AG10803 (cell line): ENCODE data around the gene EIF4G3.

Source experiments
- DNase-seq: peaks from one replicate; pipeline ENCODE4 v3.0.0; 2010; ENCODE audit warnings: low read depth
- H3K4me3 ChIP-seq: 2 replicates; pipeline ENCODE4 v1.5.1; 2011; ENCODE audit warnings: mild to moderate bottlenecking, low read length, control low read depth
- TF ChIP-seq, protein P1 (sequence below): conservative IDR thresholded peaks from 2 replicates; pipeline ENCODE4 v1.5.1; 2011; ENCODE audit warnings: mild to moderate bottlenecking, low read length, control low read depth, inconsistent platforms

The EIF4G3 gene

GRCh38 chr1:21090463-21090862, 86.2 kb downstream of the EIF4G3 start:
- TF ChIP-seq, protein P1, sequence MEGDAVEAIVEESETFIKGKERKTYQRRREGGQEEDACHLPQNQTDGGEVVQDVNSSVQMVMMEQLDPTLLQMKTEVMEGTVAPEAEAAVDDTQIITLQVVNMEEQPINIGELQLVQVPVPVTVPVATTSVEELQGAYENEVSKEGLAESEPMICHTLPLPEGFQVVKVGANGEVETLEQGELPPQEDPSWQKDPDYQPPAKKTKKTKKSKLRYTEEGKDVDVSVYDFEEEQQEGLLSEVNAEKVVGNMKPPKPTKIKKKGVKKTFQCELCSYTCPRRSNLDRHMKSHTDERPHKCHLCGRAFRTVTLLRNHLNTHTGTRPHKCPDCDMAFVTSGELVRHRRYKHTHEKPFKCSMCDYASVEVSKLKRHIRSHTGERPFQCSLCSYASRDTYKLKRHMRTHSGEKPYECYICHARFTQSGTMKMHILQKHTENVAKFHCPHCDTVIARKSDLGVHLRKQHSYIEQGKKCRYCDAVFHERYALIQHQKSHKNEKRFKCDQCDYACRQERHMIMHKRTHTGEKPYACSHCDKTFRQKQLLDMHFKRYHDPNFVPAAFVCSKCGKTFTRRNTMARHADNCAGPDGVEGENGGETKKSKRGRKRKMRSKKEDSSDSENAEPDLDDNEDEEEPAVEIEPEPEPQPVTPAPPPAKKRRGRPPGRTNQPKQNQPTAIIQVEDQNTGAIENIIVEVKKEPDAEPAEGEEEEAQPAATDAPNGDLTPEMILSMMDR: no peak
- DNase-seq: no peak
- no peak overlapping the region for H3K4me3 ChIP-seq

GRCh38 chr1:21089731-21090130, 87.0 kb downstream of the EIF4G3 start:
- no peak for DNase-seq
- TF ChIP-seq, protein P1: no peak

GRCh38 chr1:21089299-21089698, 87.4 kb downstream of the EIF4G3 start:
- TF ChIP-seq, protein P1: no peak
- DNase-seq: no peak
- no peak overlapping the region for H3K4me3 ChIP-seq

More at GRCh38 chr1:21089731-21090130, 87.0 kb downstream of the EIF4G3 start:
- no peak overlapping the region for H3K4me3 ChIP-seq

GRCh38 chr1:21084111-21084810, 92.4 kb downstream of the EIF4G3 start:
- TF ChIP-seq, protein P1: no peak
- DNase-seq: no peak
- no peak overlapping the region for H3K4me3 ChIP-seq

DNA sequence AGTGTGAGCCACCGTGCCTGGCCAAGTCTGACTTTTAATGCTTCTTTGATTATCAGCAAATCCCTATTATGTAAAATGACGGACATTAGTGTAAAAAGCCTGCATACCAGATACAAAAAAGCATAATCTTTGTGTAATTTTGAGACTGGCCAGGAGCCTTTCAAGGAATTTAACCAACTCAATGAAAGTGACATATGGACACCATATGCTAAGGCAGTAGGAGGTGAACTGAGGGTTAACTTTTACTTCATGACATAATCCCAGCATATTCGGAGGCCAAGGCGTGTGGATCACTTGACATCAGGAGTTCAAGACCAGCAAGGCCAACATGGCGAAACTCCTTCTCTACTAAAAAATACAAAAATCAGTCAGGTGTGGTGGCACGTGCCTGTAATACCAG, 94.6 kb downstream of the EIF4G3 start:
- TF ChIP-seq, protein P1: no peak
- no peak overlapping the region for H3K4me3 ChIP-seq
- peak; percentile 54 for DNase-seq

- DNase-seq: peak; percentile 65
- H3K4me3 ChIP-seq: no peak overlapping the region
- TF ChIP-seq, protein P1: no peak
These were observed 99.6 kb downstream of the EIF4G3 start for GRCh38 chr1:21077085-21077484.

DNA sequence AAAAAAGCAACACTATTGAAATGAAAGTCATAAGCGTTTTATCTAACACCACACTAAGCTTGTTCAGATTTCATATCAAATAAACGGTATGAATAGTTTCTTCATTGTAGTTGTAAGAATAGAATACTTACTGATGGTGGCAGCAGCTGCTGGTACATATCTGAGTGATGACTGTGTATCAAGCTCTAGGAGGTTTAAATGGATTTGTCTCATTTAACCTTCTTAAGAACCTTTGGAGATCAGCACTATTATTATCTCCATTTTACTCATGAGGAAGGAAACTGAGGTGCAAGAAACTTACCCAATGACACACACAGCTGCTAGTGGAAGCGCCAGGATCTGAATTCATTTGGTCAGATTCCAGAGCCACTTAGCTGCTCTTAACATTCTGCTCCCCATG, 104.0 kb downstream of the EIF4G3 start:
- H3K4me3 ChIP-seq: no peak overlapping the region
- TF ChIP-seq, protein P1: peak; percentile 22; the same call in 1 of the 2 replicates
- DNase-seq: peak; percentile 71
